SK-N-SH (cell line): ENCODE results near the gene PRDM5. TPM values are rescaled to one million over a fixed set of nuclear protein-coding genes. Genes with fewer than 3 reads are reported as not detected.
A peak's percentile ranks its signal among the peaks of the same experiment; 100 is the strongest.

ENCODE experiments used
- CTCF ChIA-PET: fragments of 300-600, 350-600 bp; formaldehyde crosslinking; extraction: SDS; loops from one replicate; lab custom pipeline; 2021; lab: Yijun Ruan, JAX
- POLR2A ChIA-PET: fragments of 350-600 bp; sonication (Branson Sonifier 250); formaldehyde crosslinking; extraction: SDS; loops from one replicate; lab custom pipeline; 2020; ENCODE audit warnings: antibody characterized with exemption, inconsistent platforms; lab: Yijun Ruan, JAX
- DNase-seq: peaks from one replicate; pipeline ENCODE4 v3.0.0; 2012
- H2AFZ ChIP-seq: fragments of 200-600 bp; sonication (generic); 2 replicates; pipeline ENCODE4 v1.8.1; 2016; ENCODE audit warnings: antibody characterized with exemption, mild to moderate bottlenecking, low read depth
- H3F3A ChIP-seq: fragments of 200-600 bp; sonication (generic); replicated peaks from 2 replicates; pipeline ENCODE3; 2016; ENCODE audit warnings: antibody characterized with exemption, mild to moderate bottlenecking; ENCODE audit not compliant: insufficient read depth
- H3K27ac ChIP-seq, 2 experiments: fragments of 200-500 bp in 1 of 2; fragments of 200-600 bp in 1 of 2; sonication (Bioruptor generic) in 1 of 2; sonication (generic), shearing (Covaris generic) in 1 of 2; 2 replicates each; pipeline versions ENCODE4 v1.5.1 to v1.6.1; 2014 to 2016; ENCODE audit warnings: low read depth in 2 of 2, inconsistent platforms in 1 of 2, low read length in 1 of 2, mild to moderate bottlenecking in 1 of 2, mixed read lengths in 1 of 2
- H3K27me3 ChIP-seq: fragments of 200-600 bp; sonication (generic), shearing (Covaris generic); 2 replicates; pipeline ENCODE4 v1.6.1; 2016; ENCODE audit warnings: mixed run types; ENCODE audit not compliant: insufficient read depth
- H3K36me3 ChIP-seq, 2 experiments: fragments of 200-500 bp in 1 of 2; fragments of 200-600 bp in 1 of 2; sonication (Bioruptor generic) in 1 of 2; sonication (generic) in 1 of 2; replicated peaks in 1 of 2; 2 replicates each; pipeline versions ENCODE3 to v1.5.1; 2014 to 2016; ENCODE audit warnings: low read length in 1 of 2, mild to moderate bottlenecking in 1 of 2; ENCODE audit not compliant: insufficient read depth in 2 of 2, control insufficient read depth in 1 of 2
- H3K4me1 ChIP-seq, 2 experiments: fragments of 200-500 bp in 1 of 2; fragments of 200-600 bp in 1 of 2; sonication (Bioruptor generic) in 1 of 2; sonication (generic), shearing (Covaris generic) in 1 of 2; 2 replicates each; pipeline versions ENCODE4 v1.5.1 to v1.6.1; 2014 to 2016; ENCODE audit warnings: low read depth in 1 of 2, low read length in 1 of 2, mixed run types in 1 of 2; ENCODE audit not compliant: insufficient read depth in 2 of 2, control insufficient read depth in 1 of 2
- H3K4me2 ChIP-seq: fragments of 200-600 bp; sonication (generic), shearing (Covaris generic); 2 replicates; pipeline ENCODE4 v1.6.1; 2017; ENCODE audit warnings: mixed run types
- H3K4me3 ChIP-seq, 2 experiments: fragments of 200-500 bp in 1 of 2; fragments of 200-600 bp in 1 of 2; sonication (Bioruptor generic) in 1 of 2; sonication (generic), shearing (Covaris generic) in 1 of 2; 2 replicates each; pipeline versions ENCODE4 v1.5.1 to v1.8.1; 2014 to 2016; ENCODE audit warnings: low read depth in 2 of 2, inconsistent platforms in 1 of 2, low read length in 1 of 2, mild to moderate bottlenecking in 1 of 2, mixed read lengths in 1 of 2, moderate library complexity in 1 of 2
- H3K79me2 ChIP-seq: fragments of 200-600 bp; sonication (generic); 2 replicates; pipeline ENCODE4 v1.8.1; 2017; ENCODE audit warnings: mild to moderate bottlenecking; ENCODE audit not compliant: insufficient read depth
- H3K9ac ChIP-seq: fragments of 200-600 bp; sonication (generic); 2 replicates; pipeline ENCODE4 v1.6.1; 2017; ENCODE audit warnings: mixed run types
- H3K9me2 ChIP-seq: fragments of 200-600 bp; sonication (generic); 2 replicates; pipeline ENCODE4 v1.6.1; 2017; ENCODE audit warnings: mixed run types
- H3K9me3 ChIP-seq: fragments of 200-600 bp; sonication (generic); 2 replicates; pipeline ENCODE4 v1.6.1; 2017; ENCODE audit warnings: mixed run types, mild to moderate bottlenecking, moderate library complexity
- H4K20me1 ChIP-seq: fragments of 200-600 bp; sonication (generic); 2 replicates; pipeline ENCODE4 v1.6.1; 2017; ENCODE audit warnings: mild to moderate bottlenecking, mixed run types; ENCODE audit not compliant: insufficient read depth
- EZH2phosphoT487 ChIP-seq: fragments of 200-600 bp; sonication (generic); IDR thresholded peaks from 2 replicates; pipeline ENCODE4 v1.6.1; 2017; ENCODE audit warnings: low read depth, mixed run types, mild to moderate bottlenecking, antibody characterized with exemption, moderate library complexity, borderline replicate concordance
- JUND ChIP-seq: IDR thresholded peaks from 2 replicates; pipeline ENCODE4 v1.4.0; 2012
- MXI1 ChIP-seq: IDR thresholded peaks from 2 replicates; pipeline ENCODE4 v1.6.1; 2012; ENCODE audit warnings: mild to moderate bottlenecking, low read depth, low read length, improper control_type of control experiment
- NFIC ChIP-seq: IDR thresholded peaks from 2 replicates; pipeline ENCODE4 v1.4.0; 2012; ENCODE audit warnings: borderline replicate concordance
- NRF1 ChIP-seq: IDR thresholded peaks from 2 replicates; pipeline ENCODE4 v1.6.1; 2012; ENCODE audit warnings: low read depth, mild to moderate bottlenecking, low read length
- PBX3 ChIP-seq: IDR thresholded peaks from 2 replicates; pipeline ENCODE4; 2012
- RAD21 ChIP-seq: IDR thresholded peaks from 2 replicates; pipeline ENCODE4 v1.6.1; 2012; ENCODE audit warnings: mild to moderate bottlenecking, low read length
- REST ChIP-seq: IDR thresholded peaks from 2 replicates; pipeline ENCODE4 v1.6.1; 2012; ENCODE audit warnings: mild to moderate bottlenecking, low read depth, low read length, moderate library complexity
- RXRA ChIP-seq: IDR thresholded peaks from 2 replicates; pipeline ENCODE4 v1.4.0; 2012; ENCODE audit warnings: low read depth, mild to moderate bottlenecking, borderline replicate concordance
- TCF12 ChIP-seq: IDR thresholded peaks from 2 replicates; pipeline ENCODE4 v1.4.0; 2012
- TEAD4 ChIP-seq: IDR thresholded peaks from 2 replicates; pipeline ENCODE4 v1.4.0; 2012; ENCODE audit warnings: mild to moderate bottlenecking, borderline replicate concordance; ENCODE audit not compliant: insufficient read depth
- WGBS: methylation state at CpG from one replicate; pipeline ENCODE4 v1.1.6; 2017; ENCODE audit warnings: low lambda C conversion rate; 5-methylcytosine and 5-hydroxymethylcytosine counted together
- polyA plus RNA-seq, 3 experiments: library from polyadenylated mRNA; depleted of rRNA; stranded (reverse); fragments of >200 nt; gene quantifications; 2 replicates each; pipeline ENCODE4 v1.2.3, GENCODE V29; 2012

Gene PRDM5
- polyA plus RNA-seq, 1 of the 3 experiments (the other 2 are of a cell fraction): 3.8 TPM

- H3K4me3 ChIP-seq: no peak overlapping the region
- TF ChIP-seq RAD21 (no peak), PBX3 (no peak), EZH2phosphoT487 (no peak), MXI1 (no peak)
- H3F3A ChIP-seq: no peaks in the 10 kb centered on the region
- H3K9me2 ChIP-seq: no peaks in the 10 kb centered on the region
- H3K36me3 ChIP-seq: no peaks in the 10 kb centered on the region
- H3K4me1 ChIP-seq: no peaks in the 10 kb centered on the region; a peak in 2 of 4 replicates
- ChIA-PET POLR2A (no interaction called here), CTCF (no interaction called here)
- no peak overlapping the region for H3K9ac ChIP-seq
- no peak overlapping the region for H3K4me2 ChIP-seq
- no peak overlapping the region for H2AFZ ChIP-seq
- no peaks in the 10 kb centered on the region for H3K27me3 ChIP-seq
- H4K20me1 ChIP-seq: no peaks in the 10 kb centered on the region
- no peak overlapping the region for H3K27ac ChIP-seq
- no peak for DNase-seq
- no peaks in the 10 kb centered on the region for H3K9me3 ChIP-seq
- no peaks in the 10 kb centered on the region for H3K79me2 ChIP-seq
Observed at GRCh38 chr4:120861852-120862251, 60.7 kb downstream of the PRDM5 start.

- TF ChIP-seq JUND (0 out of 2 replicates have a peak, but pooled peaks have one; percentile 20), NFIC (0 out of 2 replicates have a peak, but pooled peaks have one; percentile 11), NRF1 (no peak)
Observed at GRCh38 chr4:120858776-120859175, 63.8 kb downstream of the PRDM5 start.

GRCh38 chr4:120857312-120857711, 65.2 kb downstream of the PRDM5 start:
- Histone ChIP-seq H3K4me1 (peaks cover 4% of the 10 kb centered on the region in 2 experiments; a peak in 3 of 4 replicates), H4K20me1 (no peaks in the 10 kb centered on the region), H3K4me2 (no peak overlapping the region), H3K27ac (peak overlapping the region in 1 of 2 experiments; percentile 56; a peak in 1 of 4 replicates), H3K9me2 (no peaks in the 10 kb centered on the region), H3K9me3 (no peaks in the 10 kb centered on the region), H2AFZ (no peak overlapping the region), H3K36me3 (no peaks in the 10 kb centered on the region), H3K79me2 (no peaks in the 10 kb centered on the region), H3F3A (no peaks in the 10 kb centered on the region), H3K4me3 (no peak overlapping the region), H3K27me3 (no peaks in the 10 kb centered on the region), H3K9ac (no peak overlapping the region)
- CTCF ChIA-PET: no interaction called here
- TF ChIP-seq TEAD4 (no peak), TCF12 (peak; percentile 30; the same call in 1 of the 2 replicates), RAD21 (no peak), RXRA (no peak), JUND (0 out of 2 replicates have a peak, but pooled peaks have one; percentile 17), NFIC (peak; percentile 23; the same call in 1 of the 2 replicates), REST (no peak)
- 57% methylated on average over 3 of the region's 3 CpGs for WGBS
- no peak for DNase-seq
- POLR2A ChIA-PET: no interaction called here

More at GRCh38 chr4:120858776-120859175, 63.8 kb downstream of the PRDM5 start:
- no peaks in the 10 kb centered on the region for H3K36me3 ChIP-seq
- no peaks in the 10 kb centered on the region for H3K9me3 ChIP-seq
- ChIA-PET CTCF (interaction anchor here (1.1 to 2.1 kb wide), 3 partner anchors 15 to 60 kb away, joined by 3 to 7 read pairs (median 6); no protein-coding TSS in a partner anchor), POLR2A (no interaction called here)
- H3K4me2 ChIP-seq: no peak overlapping the region
- no peaks in the 10 kb centered on the region for H4K20me1 ChIP-seq
- no peak overlapping the region for H3K9ac ChIP-seq
- H3K27ac ChIP-seq: peak overlapping the region in 1 of 2 experiments; percentile 26; a peak in 1 of 4 replicates
- H3K79me2 ChIP-seq: no peaks in the 10 kb centered on the region
- WGBS: 38% methylated on average over 3 of the region's 3 CpGs
- H3F3A ChIP-seq: no peaks in the 10 kb centered on the region
- DNase-seq: no peak
- no peak overlapping the region for H2AFZ ChIP-seq
- H3K4me1 ChIP-seq: peaks cover 0 to 4% of the 10 kb centered on the region in 2 experiments; a peak in 2 of 4 replicates
- H3K4me3 ChIP-seq: no peak overlapping the region
- no peaks in the 10 kb centered on the region for H3K27me3 ChIP-seq
- H3K9me2 ChIP-seq: no peaks in the 10 kb centered on the region
